GM18520 (cell line): ENCODE results near the gene SLPI.

Source experiments
- ATAC-seq: cut with Tn5 transposase; IDR thresholded peaks from one replicate; pipeline ENCODE4 v1.9.1; 2021; ENCODE audit not compliant: unreplicated experiment

The SLPI gene, protein sequence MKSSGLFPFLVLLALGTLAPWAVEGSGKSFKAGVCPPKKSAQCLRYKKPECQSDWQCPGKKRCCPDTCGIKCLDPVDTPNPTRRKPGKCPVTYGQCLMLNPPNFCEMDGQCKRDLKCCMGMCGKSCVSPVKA

DNA sequence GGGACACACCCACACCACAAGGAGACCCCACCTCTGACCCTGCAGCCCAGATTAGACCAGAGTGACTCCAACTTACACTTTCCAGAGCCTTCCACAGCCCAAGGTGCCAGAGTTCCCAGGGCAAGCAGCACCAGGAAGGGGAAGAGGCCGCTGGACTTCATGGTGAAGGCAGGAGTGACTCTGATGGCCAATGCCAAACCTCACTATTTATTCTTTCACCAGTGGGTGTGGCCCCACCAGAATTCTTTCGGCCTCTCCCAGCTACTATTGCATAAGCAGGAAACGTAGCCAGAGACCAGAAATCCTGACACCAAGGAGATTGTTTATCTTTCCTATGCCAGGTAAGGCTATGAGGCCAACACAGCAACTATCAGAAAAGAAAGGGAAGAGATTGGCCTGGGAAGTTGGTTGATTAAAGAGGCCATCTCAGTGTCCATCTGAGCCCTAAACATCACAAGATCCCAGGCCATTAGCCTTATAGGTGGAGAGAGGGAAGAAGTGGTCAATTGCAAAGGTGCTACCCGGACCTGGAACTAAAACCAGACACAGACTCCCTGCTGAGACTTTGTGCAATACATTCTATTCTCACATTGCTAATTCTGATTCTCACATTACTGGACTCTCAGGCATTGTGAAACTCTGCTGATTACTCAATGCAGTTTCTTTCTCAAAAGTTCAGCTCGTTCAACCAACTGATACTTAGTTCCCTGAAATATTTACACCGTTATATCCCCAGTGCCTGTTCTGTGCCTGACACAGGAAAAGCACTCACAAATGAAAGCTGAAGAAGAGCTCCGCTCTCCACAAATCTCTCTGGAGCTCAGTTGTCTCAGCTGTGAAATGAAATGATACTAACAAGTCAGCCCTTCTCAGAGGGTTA is at the start of gene SLPI:
Gene SLPI, minus strand, starts transcription at position 182 of the 880 bp plus-strand sequence. Its CDS starts 21 bp downstream, at position 161.
- no peak for ATAC-seq

DNA sequence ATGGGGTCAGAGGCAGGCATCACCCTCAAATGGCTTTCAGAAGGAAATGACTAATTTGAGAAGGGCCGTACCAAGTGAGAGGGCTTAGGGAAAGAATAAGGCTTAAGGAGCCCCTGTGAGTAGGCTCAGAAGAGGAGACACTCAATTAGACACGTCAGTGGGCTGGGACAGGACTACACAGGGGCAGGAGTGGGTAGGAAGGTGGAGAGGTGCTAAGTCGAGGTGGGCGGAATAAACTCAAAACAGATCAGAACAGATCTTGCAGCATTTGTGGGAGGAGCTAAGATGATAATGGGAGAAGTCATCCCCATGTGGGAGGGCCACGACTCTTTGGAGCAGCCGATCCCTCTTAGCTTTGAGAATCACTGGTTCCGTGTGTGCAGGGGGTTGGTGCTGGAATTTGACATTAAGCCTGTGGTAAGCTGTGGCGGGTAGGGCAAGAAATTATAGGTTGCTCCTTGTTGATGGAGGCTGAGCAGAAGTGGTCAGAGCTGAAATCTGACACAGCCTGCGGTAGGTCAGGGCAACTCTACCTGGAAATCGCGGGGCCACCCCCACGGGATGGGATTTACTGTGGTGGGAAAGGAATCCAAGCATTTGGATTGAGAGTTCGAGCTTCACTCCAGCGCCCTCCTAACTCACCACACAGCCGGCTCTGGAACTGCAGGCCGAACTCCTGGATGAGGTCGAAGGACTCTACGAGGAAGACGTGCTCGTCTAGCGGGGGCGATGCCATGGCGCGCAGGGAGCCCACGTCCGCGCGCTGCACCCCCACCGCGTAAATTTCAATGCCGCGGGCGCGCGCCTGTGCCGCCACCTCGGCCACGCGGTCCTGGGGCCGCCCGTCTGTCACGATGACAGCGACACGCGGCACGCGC is 49.5 kb upstream of the SLPI start:
- ATAC-seq: no peak

DNA sequence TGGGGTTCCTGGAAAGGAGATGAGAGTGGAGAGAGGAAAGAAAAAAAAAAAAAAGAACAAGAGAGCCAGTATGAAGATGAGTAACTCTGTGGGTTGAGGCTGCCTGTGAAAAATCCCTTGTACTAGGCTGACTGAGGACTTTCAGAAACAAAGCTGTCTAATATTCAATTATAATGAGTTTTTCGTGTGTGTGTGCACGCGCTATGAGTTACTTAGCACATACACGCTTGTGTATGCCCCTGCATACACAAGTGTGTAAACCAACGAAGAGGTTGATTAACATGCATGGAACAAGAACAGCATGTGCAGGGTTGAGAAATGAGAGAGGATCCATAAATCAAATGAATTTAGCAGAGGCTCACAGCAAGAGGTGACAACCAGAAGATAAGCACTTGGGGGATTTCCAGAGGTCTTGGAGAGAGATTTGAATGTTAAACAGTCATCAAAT is 47.5 kb upstream of the SLPI start:
- no peak for ATAC-seq

DNA sequence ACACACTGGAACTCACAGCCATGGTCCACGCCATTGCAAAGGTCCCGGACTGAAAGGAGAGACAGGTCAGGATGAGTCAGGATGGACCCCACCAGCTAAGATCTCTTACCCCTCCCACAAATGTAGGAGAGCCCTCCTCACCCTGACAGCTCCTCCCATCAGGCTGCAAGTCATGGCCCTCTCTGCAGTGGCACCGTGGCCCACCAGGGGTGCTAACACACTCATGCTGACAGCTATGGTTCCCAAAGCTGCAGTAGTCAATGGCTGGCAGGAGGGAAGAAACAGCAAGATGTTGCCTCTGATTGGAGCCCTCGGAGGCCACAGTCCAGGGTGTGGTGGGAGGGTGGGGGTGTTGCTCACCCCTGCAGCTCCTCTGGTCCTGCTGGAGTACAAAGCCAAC is 46.6 kb upstream of the SLPI start:
- ATAC-seq: no peak

DNA sequence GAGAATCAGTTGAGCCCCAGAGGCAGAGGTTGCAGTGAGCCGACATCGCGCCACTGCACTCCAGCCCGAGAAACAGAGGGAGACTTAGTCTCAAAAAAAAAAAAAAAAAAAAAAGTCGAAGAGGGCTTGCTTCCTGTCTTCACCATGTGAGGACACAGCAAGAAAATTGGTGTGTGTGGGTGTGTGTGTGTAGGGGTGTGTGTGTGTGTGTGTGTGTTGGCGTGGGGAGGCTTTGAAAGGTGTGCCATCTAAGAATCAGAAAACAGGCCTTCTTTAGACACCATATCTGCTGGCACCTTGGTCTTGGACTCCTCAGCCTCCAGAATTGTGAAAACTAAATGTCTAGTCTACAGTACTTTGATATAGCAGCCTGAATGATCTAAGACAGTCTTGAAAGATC is 45.4 kb upstream of the SLPI start:
- no peak for ATAC-seq

DNA sequence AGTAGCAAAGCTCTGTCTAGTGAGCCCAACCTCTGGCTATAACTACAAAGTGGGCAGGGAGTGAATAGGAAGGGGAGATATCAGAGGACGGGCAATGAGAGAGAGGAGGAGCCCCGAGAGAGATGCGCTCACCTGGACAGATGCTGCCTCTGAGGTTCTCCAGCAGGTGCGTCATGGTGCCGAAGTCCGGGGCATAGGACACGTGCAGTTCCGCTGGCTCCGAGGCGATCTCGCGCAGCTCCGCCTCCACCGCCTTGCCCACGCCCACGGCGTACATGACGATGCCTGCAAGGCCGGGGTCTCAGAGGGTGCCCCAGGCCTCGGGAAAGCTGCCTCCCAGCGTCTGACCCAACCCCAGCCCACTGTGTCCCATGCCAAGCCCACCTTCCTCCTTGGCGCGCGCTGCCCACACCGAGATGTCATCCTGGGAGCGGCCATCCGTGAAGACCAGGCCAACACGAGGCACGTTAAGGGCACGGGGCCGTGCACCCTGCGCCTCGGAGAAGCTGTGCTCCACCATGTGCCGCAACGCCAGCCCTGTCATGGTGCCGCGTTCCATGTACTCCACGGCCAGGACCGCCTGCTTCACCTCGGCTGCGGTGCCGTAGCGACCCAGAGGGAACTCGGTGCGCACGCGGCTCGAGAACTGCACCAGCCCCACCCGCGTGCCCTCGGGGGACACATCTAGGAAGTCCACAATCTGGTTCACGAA is 43.6 kb upstream of the SLPI start:
- no peak for ATAC-seq

DNA sequence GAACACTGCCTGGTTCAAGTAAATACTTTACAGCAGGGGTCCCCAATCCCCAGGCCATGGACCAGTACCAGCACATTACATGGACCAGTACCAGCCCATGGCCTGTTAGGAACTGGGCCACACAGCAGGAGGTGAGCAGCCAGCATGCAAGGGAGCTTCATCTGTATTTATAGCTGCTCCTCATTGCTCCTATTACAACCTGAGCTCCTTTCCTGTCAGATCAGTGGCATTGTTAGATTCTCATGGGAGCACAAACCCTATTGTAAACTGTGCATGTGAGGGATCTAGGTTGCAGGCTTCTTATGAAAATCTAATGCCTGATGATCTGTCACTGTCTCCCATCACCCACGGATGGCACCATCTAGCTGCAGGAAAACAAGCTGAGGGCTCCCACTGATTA is 40.3 kb upstream of the SLPI start:
- ATAC-seq: no peak

DNA sequence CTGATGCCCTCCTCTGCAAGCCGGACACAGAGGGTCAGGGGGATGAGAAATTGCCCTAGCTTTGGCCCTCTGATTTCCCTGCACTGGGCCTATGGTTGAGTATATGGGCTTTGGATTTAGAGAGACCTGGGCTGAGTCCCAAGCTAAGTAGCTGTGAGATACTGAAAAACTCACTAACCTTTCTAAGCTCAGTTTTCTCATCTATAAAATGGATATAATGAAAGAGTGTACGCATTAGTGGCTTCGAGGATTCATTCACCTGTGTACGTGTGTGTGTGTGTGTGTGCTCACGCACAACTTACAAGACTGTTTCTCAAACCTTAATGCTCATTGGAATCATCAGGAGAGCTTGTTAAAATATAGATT is 39.6 kb upstream of the SLPI start:
- ATAC-seq: no peak

DNA sequence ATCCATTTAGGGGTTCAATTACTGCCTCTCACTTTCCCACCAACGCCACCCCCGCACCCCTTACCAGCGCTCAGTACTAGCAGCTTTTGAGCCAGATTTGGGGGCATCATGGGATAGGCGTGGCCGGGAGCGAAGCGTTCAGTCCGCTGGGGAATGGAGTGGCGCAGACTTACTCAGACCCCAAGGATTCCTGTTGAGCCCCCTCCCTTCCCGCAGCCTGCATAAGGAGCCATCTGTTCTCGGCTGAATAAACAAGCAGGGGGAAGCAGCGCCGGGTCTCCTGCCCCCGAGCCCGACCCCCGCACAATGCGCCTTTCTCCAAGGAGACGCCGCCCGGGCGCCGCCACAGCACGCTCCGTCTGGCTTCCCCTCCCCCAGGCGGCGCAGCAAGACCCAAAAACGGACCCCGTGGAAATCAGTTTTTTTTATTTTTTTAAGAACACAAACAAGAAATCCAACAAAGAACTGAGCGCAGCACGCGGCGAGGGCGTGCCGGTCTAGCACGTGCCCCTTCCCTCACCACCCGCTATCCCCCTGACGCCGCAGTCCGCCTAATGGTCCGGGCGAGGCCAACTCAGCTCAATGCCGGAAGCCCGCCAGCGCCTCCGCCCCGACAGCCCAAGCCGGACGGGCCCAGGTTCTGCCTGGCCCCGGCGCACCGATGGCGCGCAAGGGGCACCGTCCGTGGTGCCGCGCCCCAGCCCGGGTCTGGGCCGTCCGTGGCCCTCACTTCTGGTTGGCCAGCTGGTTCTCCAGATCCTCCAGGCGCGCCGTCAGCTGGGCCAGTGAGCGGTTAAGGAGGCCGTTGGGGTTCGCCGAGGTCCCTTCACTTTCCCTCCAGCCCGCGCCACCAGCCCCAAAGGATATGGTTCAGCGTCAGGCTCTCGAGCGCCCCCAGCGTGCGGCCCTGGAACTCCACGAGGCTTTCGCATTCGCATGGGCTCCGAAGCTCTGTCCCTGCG is 39.0 kb upstream of the SLPI start:
- ATAC-seq: no peak

DNA sequence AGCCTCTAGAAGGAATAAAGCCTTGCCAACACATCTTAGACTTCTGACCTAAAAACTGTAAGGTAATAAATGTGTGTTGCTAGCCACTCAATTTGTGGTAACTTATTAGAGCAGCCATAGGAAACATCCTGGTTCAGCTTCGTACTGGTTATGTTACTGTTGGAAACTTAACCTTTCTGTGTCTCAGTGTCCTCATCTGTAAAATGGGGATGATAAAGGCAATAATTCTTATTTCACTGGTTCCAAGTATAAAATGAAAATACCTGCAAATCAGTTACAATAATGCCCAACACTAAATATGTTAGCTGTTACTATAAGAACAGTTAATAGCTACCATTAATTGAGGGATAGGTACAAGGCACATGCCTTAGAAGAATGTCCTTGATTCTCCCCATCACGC is 38.0 kb upstream of the SLPI start:
- no peak for ATAC-seq

DNA sequence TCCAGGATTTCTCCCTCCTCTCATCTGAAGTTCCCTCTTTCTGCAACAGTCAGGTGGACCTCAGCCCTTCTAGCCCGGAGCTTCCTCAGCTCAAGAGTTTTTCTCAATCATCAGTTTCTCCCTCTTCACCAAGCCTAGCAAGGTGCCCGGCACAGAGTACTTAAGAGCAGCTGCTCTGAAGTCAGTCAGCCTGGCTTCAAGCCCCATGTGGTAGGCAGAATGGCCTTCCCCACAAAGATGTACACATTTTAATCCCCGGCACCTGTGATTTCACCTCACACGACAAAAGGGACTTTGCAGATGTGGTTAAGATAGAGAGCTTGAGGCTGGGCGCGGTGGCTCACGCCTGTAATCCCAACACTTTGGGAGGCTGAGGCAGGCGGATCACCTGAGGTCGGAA is 37.2 kb upstream of the SLPI start:
- ATAC-seq: no peak

DNA sequence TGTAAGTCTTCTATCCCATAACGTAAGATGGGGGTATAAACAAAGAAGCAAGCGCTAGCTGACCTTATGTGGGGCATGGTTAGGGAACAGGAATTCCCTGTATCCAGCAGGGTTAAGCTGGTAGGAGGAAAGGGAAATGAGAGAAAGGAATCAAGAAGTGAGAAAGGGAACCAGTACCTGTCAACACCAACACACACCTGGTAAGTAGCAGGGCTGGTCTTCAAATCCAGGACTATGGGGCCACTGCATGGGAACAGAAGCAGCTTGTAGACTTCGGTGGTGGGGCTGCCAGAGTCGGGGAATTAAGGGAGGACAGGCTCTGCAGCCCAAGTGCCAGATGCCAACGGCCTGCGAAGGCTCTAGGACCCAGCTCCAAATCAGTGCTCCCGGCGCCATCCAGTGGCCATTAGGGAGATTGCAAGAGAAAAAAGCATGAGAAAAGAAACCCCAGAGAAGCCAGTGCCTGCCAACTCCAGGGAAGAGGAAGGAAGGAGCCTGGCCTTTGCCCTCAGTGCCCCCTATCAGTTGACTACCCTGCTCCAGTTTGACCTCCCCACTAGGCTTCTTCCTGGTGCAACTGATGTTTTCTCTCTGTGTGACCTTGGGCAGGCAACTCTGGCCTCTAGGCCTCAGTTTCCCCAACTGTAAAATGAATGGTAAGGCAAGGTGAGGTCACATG is 36.5 kb upstream of the SLPI start:
- ATAC-seq: no peak

DNA sequence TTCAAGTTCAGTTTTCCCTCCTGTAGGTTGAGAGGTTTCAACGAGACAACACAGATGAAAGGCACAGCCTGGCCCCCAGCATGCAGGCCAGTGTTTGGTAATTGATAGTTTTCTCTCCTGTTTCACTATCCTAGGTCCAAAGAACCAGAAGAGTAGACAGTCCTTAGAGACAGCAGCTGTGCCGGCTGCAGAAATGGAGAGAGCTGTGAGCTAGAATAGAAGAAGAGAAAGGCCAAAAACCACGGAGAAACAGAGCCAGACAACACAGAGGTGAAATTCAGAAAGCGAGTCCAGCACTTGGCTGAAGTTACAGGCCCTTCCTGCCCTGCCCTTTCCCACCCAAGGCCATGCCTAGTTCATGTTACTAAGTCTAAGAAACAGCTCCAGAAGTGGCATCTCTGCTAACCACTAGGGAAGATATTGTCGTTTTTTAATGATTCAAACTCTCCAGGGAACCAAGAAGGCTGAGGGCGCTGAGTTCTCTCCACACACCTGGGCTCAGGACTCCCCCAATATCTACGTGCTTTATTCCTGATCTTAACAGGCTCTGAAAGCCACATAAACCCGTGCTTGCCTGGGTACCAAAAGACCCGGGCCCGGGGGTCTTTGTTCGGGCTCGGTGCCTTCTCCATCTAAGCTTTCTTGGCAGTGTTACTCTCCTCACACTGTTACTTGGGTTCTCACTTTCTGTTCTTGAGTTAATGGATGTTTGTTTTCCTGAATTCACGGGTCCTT is 35.7 kb upstream of the SLPI start:
- no peak for ATAC-seq

DNA sequence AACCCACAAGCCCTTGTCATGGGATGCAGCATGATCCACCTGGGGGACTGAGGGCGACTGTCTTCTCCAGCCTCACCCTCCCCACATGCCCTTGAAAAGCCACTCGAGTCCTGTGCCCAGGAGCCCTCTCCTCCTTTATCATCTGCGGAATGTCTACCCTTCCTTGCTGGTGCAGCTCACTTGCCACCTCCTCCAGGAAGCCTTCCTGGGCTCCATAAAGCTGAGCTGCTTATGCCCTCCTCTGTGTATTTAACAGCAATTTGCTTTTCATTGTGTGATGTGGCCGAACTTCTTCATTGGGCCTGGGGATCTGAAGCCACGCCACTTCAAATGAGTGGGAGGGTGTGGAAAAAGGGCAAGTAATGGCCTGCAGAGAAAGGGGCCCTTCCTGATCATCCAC is 34.5 kb upstream of the SLPI start:
- ATAC-seq: no peak

DNA sequence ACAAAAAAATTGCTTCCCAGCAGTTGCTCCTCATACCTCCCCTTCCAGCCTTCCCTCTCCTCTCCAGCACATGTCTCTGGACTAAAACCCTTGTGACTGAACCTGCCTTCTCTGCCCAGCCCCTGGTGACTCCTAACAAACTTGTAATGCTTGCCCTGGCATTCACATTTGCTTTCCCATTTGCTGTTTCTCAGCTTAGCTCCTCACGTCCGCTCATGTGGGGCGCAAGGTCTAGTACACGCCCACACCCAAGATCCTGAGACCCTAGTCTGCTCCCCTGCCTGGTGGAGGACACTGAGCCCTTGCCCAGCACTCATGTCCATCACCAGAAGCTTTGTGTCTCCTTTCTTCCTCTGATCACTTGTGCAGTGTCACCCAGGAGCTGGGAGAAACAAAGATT is 34.0 kb upstream of the SLPI start:
- no peak for ATAC-seq

DNA sequence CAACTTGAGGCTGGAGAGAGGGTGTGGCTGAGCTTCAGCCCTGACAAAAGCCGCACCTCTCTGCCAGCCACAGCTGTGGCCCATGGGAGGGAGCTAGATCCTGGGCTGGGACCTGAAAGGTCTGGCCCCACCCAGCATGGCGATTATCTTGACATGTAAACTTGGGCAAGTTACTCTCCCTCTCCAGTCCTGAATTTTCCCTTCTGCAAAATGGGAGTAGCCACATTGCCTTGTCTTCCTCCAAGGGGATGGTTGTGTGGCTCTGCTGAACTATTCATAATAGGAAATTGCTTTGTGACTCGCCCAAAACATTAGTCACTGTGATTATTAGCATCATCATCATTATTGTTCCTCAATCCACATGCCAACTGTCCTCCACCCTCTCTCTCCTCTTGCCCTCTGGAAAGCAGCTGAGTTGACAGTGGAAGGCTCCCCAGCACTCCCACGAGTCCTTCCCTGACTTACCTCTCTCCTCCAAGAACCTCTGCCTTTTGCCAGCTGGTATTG is 29.2 kb upstream of the SLPI start:
- no peak for ATAC-seq

DNA sequence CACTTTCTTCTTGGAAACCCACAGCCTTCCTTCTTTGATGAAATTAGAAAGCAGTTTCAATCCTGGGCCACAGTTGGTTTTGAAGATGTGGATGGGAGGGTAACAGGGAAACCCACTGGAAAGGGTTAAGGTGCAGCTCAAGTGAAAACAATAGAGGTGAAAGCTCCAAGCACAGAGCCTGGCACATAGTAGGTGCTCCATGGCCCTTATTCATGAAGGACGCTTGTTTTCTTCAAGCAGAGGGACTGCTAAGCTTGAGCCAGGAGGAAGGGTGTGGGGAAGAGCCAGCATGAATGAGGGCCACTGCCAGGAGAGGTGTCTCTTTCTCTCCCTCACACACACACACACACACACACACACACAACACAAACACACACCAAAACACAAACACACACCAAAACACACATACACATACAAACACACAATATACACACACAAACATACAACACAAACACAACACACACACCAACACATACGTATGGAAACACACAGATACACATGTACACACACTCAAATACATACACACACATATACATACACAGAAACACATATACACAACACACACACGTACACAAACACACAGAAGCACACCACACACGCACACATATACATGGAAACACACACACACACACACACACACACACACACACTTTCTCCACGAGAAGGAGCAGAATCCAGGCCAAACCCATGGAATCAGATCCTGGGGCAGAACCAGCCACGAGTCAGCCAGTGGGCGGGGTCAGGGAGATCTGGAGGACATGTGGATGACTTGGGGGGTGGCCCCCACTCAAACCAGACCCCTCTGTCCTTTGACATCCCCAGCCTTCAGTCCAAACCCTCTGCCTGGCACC is 28.6 kb upstream of the SLPI start:
- no peak for ATAC-seq

DNA sequence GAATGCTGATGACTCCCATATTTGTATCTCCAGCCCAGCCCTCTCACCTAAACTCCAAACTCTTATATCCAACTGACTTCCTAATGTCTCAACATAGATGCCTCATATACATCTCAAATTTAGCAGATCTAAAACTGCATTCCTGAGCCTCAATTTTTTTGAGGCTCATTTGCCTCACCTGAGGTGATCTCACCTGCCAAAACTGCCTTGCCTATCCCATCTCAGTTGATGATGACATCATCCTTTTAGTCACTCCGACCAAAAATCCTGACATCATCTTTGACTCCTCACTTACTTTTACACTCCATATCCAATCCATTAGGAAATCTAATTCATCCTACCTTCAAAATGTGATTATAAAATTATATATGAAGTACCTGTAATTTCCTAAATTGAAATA is 25.6 kb upstream of the SLPI start:
- ATAC-seq: no peak
